Measurements from ENCODE around the gene TAGLN3. TPM values are rescaled to one million over a fixed set of nuclear protein-coding genes. Genes with fewer than 3 reads are reported as not detected.

Gene TAGLN3
- total and polyA plus RNA-seq, 3 donors from 2014 or later: 0.37 TPM; not detected in 2

Other genes with a start within 250 kb of the TAGLN3 start
- 10 to 100 TPM; 11.7 to 16.5 TPM for gene PHLDB2, start 139.7 kb upstream of the TAGLN3 start, total RNA-seq
- gene PHLDB2, start 139.7 kb upstream of the TAGLN3 start, polyA plus RNA-seq (ENCODE audit: insufficient read depth, low read depth, low replicate concordance): 12.3 TPM
- gene ABHD10, start 19.9 kb upstream of the TAGLN3 start, total RNA-seq: 10 to 100 TPM; 38.0 to 38.4 TPM
- gene ABHD10, start 19.9 kb upstream of the TAGLN3 start, polyA plus RNA-seq (ENCODE audit: insufficient read depth, low read depth, low replicate concordance): 43.0 TPM
- gene TMPRSS7, start 35.8 kb downstream of the TAGLN3 start, total RNA-seq: 1 to 10 TPM; 2.0 to 2.8 TPM
- 5.8 TPM for gene TMPRSS7, start 35.8 kb downstream of the TAGLN3 start, polyA plus RNA-seq (ENCODE audit: insufficient read depth, low read depth, low replicate concordance)
- gene C3orf52, start 87.5 kb downstream of the TAGLN3 start, total RNA-seq: 10 to 100 TPM in 1 of 2 donors, 1 to 10 TPM in 1; 6.8 to 13.2 TPM
- 5.7 TPM for gene C3orf52, start 87.5 kb downstream of the TAGLN3 start, polyA plus RNA-seq (ENCODE audit: insufficient read depth, low read depth, low replicate concordance)
- under 1 TPM; 0.06 to 0.63 TPM for gene GCSAM, start 134.3 kb downstream of the TAGLN3 start, total RNA-seq
- gene GCSAM, start 134.3 kb downstream of the TAGLN3 start, polyA plus RNA-seq (ENCODE audit: insufficient read depth, low read depth, low replicate concordance): 0.42 TPM

Measured in testis (tissue), 3 donors.